ENCODE results near the gene NKIRAS1.

NKIRAS1 gene

GRCh38 chr3:23864931-23865330 is 51.9 kb downstream of the NKIRAS1 start:
- Histone ChIP-seq H3K4me1 (peaks cover 11% of the 10 kb centered on the region), H3K27ac (no peak overlapping the region), H2AFZ (no peak overlapping the region)

GRCh38 chr3:23863060-23863459 is 53.7 kb downstream of the NKIRAS1 start:
- TF ChIP-seq, protein P1, sequence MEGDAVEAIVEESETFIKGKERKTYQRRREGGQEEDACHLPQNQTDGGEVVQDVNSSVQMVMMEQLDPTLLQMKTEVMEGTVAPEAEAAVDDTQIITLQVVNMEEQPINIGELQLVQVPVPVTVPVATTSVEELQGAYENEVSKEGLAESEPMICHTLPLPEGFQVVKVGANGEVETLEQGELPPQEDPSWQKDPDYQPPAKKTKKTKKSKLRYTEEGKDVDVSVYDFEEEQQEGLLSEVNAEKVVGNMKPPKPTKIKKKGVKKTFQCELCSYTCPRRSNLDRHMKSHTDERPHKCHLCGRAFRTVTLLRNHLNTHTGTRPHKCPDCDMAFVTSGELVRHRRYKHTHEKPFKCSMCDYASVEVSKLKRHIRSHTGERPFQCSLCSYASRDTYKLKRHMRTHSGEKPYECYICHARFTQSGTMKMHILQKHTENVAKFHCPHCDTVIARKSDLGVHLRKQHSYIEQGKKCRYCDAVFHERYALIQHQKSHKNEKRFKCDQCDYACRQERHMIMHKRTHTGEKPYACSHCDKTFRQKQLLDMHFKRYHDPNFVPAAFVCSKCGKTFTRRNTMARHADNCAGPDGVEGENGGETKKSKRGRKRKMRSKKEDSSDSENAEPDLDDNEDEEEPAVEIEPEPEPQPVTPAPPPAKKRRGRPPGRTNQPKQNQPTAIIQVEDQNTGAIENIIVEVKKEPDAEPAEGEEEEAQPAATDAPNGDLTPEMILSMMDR (IDR thresholded peaks at IDR 0.05), result no peak
- Histone ChIP-seq H2AFZ (no peak overlapping the region), H3K9ac (no peak overlapping the region), H3K27me3 (ENCODE audit: control insufficient read depth, insufficient read depth, low read length) (no peaks in the 10 kb centered on the region), H3K4me1 (peaks cover 11% of the 10 kb centered on the region), H3K9me3 (ENCODE audit: control insufficient read depth, low read length) (no peaks in the 10 kb centered on the region), H3K4me3 (ENCODE audit: low read depth, low read length) (no peak overlapping the region), H3K4me2 (ENCODE audit: low read length) (no peak overlapping the region), H3K36me3 (ENCODE audit: control insufficient read depth, insufficient read depth, low read length) (no peaks in the 10 kb centered on the region), H3K79me2 (peaks cover 18% of the 10 kb centered on the region), H3K27ac (no peak overlapping the region)

More at GRCh38 chr3:23864931-23865330, 51.9 kb downstream of the NKIRAS1 start:
- Histone ChIP-seq H3K4me2 (ENCODE audit: low read length) (no peak overlapping the region), H3K9ac (no peak overlapping the region), H3K79me2 (peaks cover 21% of the 10 kb centered on the region), H3K4me3 (ENCODE audit: low read depth, low read length) (no peak overlapping the region), H3K27me3 (ENCODE audit: control insufficient read depth, insufficient read depth, low read length) (no peaks in the 10 kb centered on the region), H3K36me3 (ENCODE audit: control insufficient read depth, insufficient read depth, low read length) (no peaks in the 10 kb centered on the region), H3K9me3 (ENCODE audit: control insufficient read depth, low read length) (no peaks in the 10 kb centered on the region)
- TF ChIP-seq, protein P1 (IDR thresholded peaks at IDR 0.05), result no peak

- Histone ChIP-seq H2AFZ (no peak overlapping the region), H3K27me3 (ENCODE audit: control insufficient read depth, insufficient read depth, low read length) (no peaks in the 10 kb centered on the region), H3K9me3 (ENCODE audit: control insufficient read depth, low read length) (no peaks in the 10 kb centered on the region), H3K4me1 (peaks cover 14% of the 10 kb centered on the region), H3K27ac (no peak overlapping the region), H3K4me3 (ENCODE audit: low read depth, low read length) (no peak overlapping the region), H3K36me3 (ENCODE audit: control insufficient read depth, insufficient read depth, low read length) (no peaks in the 10 kb centered on the region), H3K9ac (no peak overlapping the region), H3K4me2 (ENCODE audit: low read length) (no peak overlapping the region), H3K79me2 (peaks cover 19% of the 10 kb centered on the region)
- TF ChIP-seq, protein P1 (IDR thresholded peaks at IDR 0.05), result no peak
Observed at GRCh38 chr3:23861689-23862088, 55.1 kb downstream of the NKIRAS1 start.

DNA sequence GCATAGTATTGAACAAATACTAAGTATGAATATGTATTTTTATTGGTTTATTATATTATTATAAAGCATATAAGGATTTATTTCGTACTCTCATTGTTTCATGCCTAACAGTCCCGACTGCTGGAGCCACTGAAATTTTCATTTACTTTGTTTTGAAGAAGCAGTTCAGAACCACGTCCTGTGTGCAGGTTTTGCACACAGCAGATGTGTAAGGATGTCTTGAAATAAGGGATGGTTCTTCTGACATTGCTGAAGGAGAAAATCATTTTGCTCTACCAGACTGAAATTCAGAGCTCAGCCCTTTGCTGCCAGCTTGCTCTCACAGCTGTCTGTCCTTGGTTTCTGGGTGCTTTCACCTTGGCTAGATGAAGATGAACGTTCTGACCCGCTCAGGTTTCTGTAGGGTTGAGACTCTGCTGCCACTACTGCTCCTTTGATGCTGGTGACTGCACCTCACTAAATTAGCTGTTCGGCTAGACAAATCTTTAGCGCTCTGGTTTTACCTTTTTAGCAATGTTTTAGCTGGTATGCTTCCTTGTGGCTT is 56.9 kb downstream of the NKIRAS1 start:
- TF ChIP-seq, protein P1 (IDR thresholded peaks at IDR 0.05), result no peak
- H2AFZ ChIP-seq, result no peak overlapping the region
- H3K4me1 ChIP-seq, result peaks cover 3% of the 10 kb centered on the region
- peaks cover 19% of the 10 kb centered on the region for H3K79me2 ChIP-seq
- no peak overlapping the region for H3K4me3 ChIP-seq (ENCODE audit: low read depth, low read length)
- H3K27ac ChIP-seq, result no peak overlapping the region
- H3K9ac ChIP-seq, result no peak overlapping the region
- H3K36me3 ChIP-seq (ENCODE audit: control insufficient read depth, insufficient read depth, low read length), result no peaks in the 10 kb centered on the region
- no peak overlapping the region for H3K4me2 ChIP-seq (ENCODE audit: low read length)
- H3K9me3 ChIP-seq (ENCODE audit: control insufficient read depth, low read length), result no peaks in the 10 kb centered on the region
- H3K27me3 ChIP-seq (ENCODE audit: control insufficient read depth, insufficient read depth, low read length), result no peaks in the 10 kb centered on the region
